HG03520 (cell line): ENCODE results near the gene PANX2.
"Not testable (repeated sequence)": the region's sequence is repeated elsewhere in the genome, so short reads cannot be mapped to it uniquely, and the experiment has no call there.

Source experiments
- ATAC-seq: cut with Tn5 transposase; IDR thresholded peaks from one replicate; pipeline ENCODE4 v1.9.1; 2021; ENCODE audit warnings: mild to moderate bottlenecking, moderate library complexity; ENCODE audit not compliant: unreplicated experiment

The PANX2 gene

GRCh38 chr22:50197000-50197800, 26.7 kb downstream of the PANX2 start:
- ATAC-seq, result no peak

- ATAC-seq, result no peak
These were observed 27.5 kb downstream of the PANX2 start for GRCh38 chr22:50197856-50198623.

GRCh38 chr22:50198624-50199017, 28.1 kb downstream of the PANX2 start:
- no peak for ATAC-seq

GRCh38 chr22:50199251-50199721, 28.8 kb downstream of the PANX2 start:
- ATAC-seq, result no peak

GRCh38 chr22:50199829-50200460, 29.4 kb downstream of the PANX2 start:
- ATAC-seq, result no peak

GRCh38 chr22:50200461-50201190, 30.1 kb downstream of the PANX2 start, which contains the start of gene SELENOO:
SELENOO (plus strand) TSS chr22:50201011; CDS start chr22:50201037, 26 bp downstream.
- ATAC-seq, result peak; percentile 63

- peak; percentile 17 for ATAC-seq
These were observed 30.9 kb downstream of the PANX2 start for GRCh38 chr22:50201191-50202129.

- ATAC-seq, result no peak
These were observed 31.7 kb downstream of the PANX2 start for GRCh38 chr22:50202130-50202666.

- no peak for ATAC-seq
These were observed 32.8 kb downstream of the PANX2 start for GRCh38 chr22:50203288-50203687.

GRCh38 chr22:50204571-50204970, 34.0 kb downstream of the PANX2 start:
- ATAC-seq, result no peak

- not testable (repeated sequence) for ATAC-seq
These were observed 34.5 kb downstream of the PANX2 start for GRCh38 chr22:50204998-50205397.

GRCh38 chr22:50205781-50206569, 35.4 kb downstream of the PANX2 start:
- ATAC-seq, result no peak

GRCh38 chr22:50206599-50206998, 36.1 kb downstream of the PANX2 start:
- ATAC-seq, result no peak

- no peak for ATAC-seq
These were observed 37.0 kb downstream of the PANX2 start for GRCh38 chr22:50207383-50208140.

GRCh38 chr22:50208430-50208938, 38.0 kb downstream of the PANX2 start:
- no peak for ATAC-seq

- ATAC-seq, result no peak
These were observed 38.7 kb downstream of the PANX2 start for GRCh38 chr22:50208939-50209892.
